Stimulated activated CD8-positive, alpha-beta memory T cell treated with anti-CD3 and anti-CD28 coated beads, Interleukin-4, amount 100 ng/mL, for 1 hour (primary cell): ENCODE data around the gene MIS18A.

Experiments
- DNase-seq, 2 donors: peaks; one replicate each; pipeline ENCODE4 v3.0.0-alpha.2; 2020; ENCODE audit warnings: low read depth in 2 of 2, low spot score in 1 of 2

The MIS18A gene

GRCh38 chr21:32256873-32257620 is 21.8 kb downstream of the MIS18A start:
- no peak for DNase-seq

GRCh38 chr21:32256251-32256650 is 22.6 kb downstream of the MIS18A start:
- DNase-seq = no peak

- no peak for DNase-seq
Observed at GRCh38 chr21:32253215-32253641, 25.6 kb downstream of the MIS18A start.

- DNase-seq = no peak
Observed at GRCh38 chr21:32252136-32252535, 26.7 kb downstream of the MIS18A start.

GRCh38 chr21:32249511-32250280 is 29.2 kb downstream of the MIS18A start:
- DNase-seq = no peak

- no peak for DNase-seq
Observed at GRCh38 chr21:32248571-32249461, 30.0 kb downstream of the MIS18A start.

- DNase-seq = no peak
Observed at GRCh38 chr21:32246571-32247140, 32.2 kb downstream of the MIS18A start.

GRCh38 chr21:32245971-32246370 is 32.9 kb downstream of the MIS18A start:
- DNase-seq = no peak

- no peak for DNase-seq
Observed at GRCh38 chr21:32240851-32241687, 37.8 kb downstream of the MIS18A start.

- DNase-seq = no peak
Observed at GRCh38 chr21:32239551-32239950, 39.3 kb downstream of the MIS18A start.

- no peak for DNase-seq
Observed at GRCh38 chr21:32238063-32238462, 40.8 kb downstream of the MIS18A start.

GRCh38 chr21:32237021-32237420 is 41.8 kb downstream of the MIS18A start:
- DNase-seq = no peak

GRCh38 chr21:32233722-32234301 is 45.0 kb downstream of the MIS18A start:
- DNase-seq = no peak

- DNase-seq = no peak
Observed at GRCh38 chr21:32233055-32233546, 45.7 kb downstream of the MIS18A start.

- DNase-seq = no peak
Observed at GRCh38 chr21:32226444-32226843, 52.4 kb downstream of the MIS18A start.
